ENCODE data around the gene RIN2. TPM values are rescaled to one million over a fixed set of nuclear protein-coding genes. Genes with fewer than 3 reads are reported as not detected.
"Not testable (repeated sequence)": the region's sequence is repeated elsewhere in the genome, so short reads cannot be mapped to it uniquely, and the experiment has no call there.

Gene RIN2
- total RNA-seq, 2 donors from 2014 or later, result not detected

DNA sequence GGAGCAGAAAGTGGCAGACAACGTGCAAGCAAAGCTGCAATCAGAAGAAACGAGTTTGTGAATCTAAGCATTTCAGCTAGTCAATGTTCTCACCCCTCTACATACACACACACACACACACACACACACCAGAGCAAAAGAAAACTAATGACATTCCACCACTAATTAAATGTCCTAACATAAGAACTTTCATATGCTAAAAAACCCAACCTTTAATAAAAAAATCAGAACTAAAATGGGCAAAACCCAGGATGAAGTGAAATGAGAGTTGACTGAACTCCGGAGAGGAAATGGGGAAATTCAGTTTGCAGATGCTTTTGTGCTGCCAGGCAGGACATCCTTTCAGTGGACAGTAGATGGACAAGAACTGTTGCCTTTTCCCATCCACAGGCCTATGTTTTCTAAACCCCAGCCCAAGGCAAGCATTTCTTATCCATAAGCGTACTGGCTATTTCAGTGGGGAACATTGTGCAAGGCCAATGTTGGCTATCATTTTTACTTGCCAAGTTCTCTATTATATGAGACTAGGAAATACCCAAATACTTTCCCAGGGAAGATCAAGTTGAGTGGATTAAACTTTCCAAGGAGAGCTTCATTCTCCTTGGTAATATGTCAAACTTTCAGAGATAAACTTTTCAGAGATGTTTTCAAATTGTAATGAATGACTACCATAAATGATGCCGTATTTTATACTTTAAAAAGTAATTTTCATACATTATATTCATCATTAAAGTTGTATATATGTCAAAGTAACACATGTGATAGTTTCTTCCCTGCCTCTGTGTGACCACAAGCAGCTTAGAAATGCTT, 27.3 kb downstream of the RIN2 start:
- peaks cover 2 to 6% of the 10 kb centered on the region in 2 donors for H3K9me3 Mint-ChIP-seq
- no peaks in the 10 kb centered on the region for H3K4me1 Mint-ChIP-seq (ENCODE audit: low read depth)
- H3K4me3 Mint-ChIP-seq, result no peak overlapping the region
- H3K27ac Mint-ChIP-seq, result no peak overlapping the region
- no peak for DNase-seq
- no peaks in the 10 kb centered on the region for H3K36me3 Mint-ChIP-seq (ENCODE audit: insufficient read depth in 2 of 2)
- H3K27me3 Mint-ChIP-seq (ENCODE audit: low read depth), result peaks cover 21% of the 10 kb centered on the region
- ATAC-seq (replicated peaks in 1 of 2), result no peak

DNA sequence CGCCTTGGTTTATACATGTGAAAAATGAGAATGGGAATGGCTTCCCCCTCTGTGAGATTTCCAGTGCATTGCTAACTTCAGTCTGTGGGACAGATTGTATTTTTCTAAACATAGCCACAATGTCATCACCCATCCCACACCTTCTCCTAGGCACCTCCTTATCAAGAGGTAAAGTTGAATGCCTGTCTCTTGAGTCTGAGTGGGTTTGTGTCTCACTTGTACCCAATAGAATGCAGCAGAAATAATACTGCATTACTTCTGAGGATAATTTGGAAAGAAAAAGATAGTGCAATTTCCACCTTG, 27.9 kb downstream of the RIN2 start:
- H3K4me3 Mint-ChIP-seq, result no peak overlapping the region
- DNase-seq, result no peak
- peaks cover 2 to 6% of the 10 kb centered on the region in 2 donors for H3K9me3 Mint-ChIP-seq
- H3K4me1 Mint-ChIP-seq (ENCODE audit: low read depth), result no peaks in the 10 kb centered on the region
- H3K36me3 Mint-ChIP-seq (ENCODE audit: insufficient read depth in 2 of 2), result no peaks in the 10 kb centered on the region
- H3K27me3 Mint-ChIP-seq (ENCODE audit: low read depth), result peaks cover 26% of the 10 kb centered on the region
- no peak for ATAC-seq (replicated peaks in 1 of 2)
- no peak overlapping the region for H3K27ac Mint-ChIP-seq

DNA sequence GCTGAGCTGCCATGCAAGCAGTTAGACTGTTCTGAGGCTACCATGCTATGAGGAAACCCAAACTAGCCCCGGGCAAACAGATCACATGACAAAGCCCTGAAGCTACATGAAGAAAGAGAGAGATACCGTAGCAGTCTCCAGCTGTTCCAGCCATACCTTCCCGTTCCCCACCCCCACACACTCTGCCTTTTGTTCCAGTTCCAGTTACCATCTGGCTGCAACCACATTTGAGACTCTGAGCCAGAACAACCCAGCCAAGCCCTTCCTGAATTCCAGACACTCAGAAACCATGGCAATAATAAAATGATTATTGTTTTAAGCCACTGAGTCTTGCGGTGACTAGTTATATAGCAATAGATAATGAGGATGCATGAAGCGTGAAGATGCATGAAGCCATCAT, 28.3 kb downstream of the RIN2 start:
- Mint-ChIP-seq H3K27me3 (ENCODE audit: low read depth) (peaks cover 27% of the 10 kb centered on the region), H3K4me3 (no peak overlapping the region), H3K27ac (no peak overlapping the region), H3K36me3 (ENCODE audit: insufficient read depth in 2 of 2) (no peaks in the 10 kb centered on the region), H3K9me3 (peaks cover 2 to 6% of the 10 kb centered on the region in 2 donors), H3K4me1 (ENCODE audit: low read depth) (no peaks in the 10 kb centered on the region)
- DNase-seq (no peak), ATAC-seq (replicated peaks in 1 of 2) (no peak)

GRCh38 chr20:19787366-19787765, 29.3 kb downstream of the RIN2 start:
- Mint-ChIP-seq H3K9me3 (peaks cover 2 to 6% of the 10 kb centered on the region in 2 donors), H3K36me3 (ENCODE audit: insufficient read depth in 2 of 2) (no peaks in the 10 kb centered on the region)
- no peak for ATAC-seq (replicated peaks in 1 of 2)

GRCh38 chr20:19789009-19789408, 31.0 kb downstream of the RIN2 start:
- Mint-ChIP-seq H3K36me3 (ENCODE audit: insufficient read depth in 2 of 2) (no peaks in the 10 kb centered on the region), H3K9me3 (peaks cover 2 to 6% of the 10 kb centered on the region in 2 donors), H3K4me1 (ENCODE audit: low read depth) (no peaks in the 10 kb centered on the region), H3K27ac (no peak overlapping the region), H3K27me3 (ENCODE audit: low read depth) (peaks cover 34% of the 10 kb centered on the region), H3K4me3 (no peak overlapping the region)
- ATAC-seq (replicated peaks in 1 of 2), result no peak
- DNase-seq, result no peak

More at GRCh38 chr20:19787366-19787765, 29.3 kb downstream of the RIN2 start:
- Mint-ChIP-seq H3K27ac (no peak overlapping the region), H3K27me3 (ENCODE audit: low read depth) (peaks cover 31% of the 10 kb centered on the region), H3K4me1 (ENCODE audit: low read depth) (no peaks in the 10 kb centered on the region), H3K4me3 (no peak overlapping the region)
- DNase-seq, result no peak

- Mint-ChIP-seq H3K27ac (no peak overlapping the region), H3K4me1 (ENCODE audit: low read depth) (no peaks in the 10 kb centered on the region), H3K9me3 (peaks cover 2 to 6% of the 10 kb centered on the region in 2 donors), H3K4me3 (no peak overlapping the region), H3K36me3 (ENCODE audit: insufficient read depth in 2 of 2) (no peaks in the 10 kb centered on the region), H3K27me3 (ENCODE audit: low read depth) (peaks cover 34% of the 10 kb centered on the region)
- ATAC-seq (replicated peaks in 1 of 2), result no peak
- DNase-seq, result no peak
These were observed 31.4 kb downstream of the RIN2 start for GRCh38 chr20:19789446-19789845.

DNA sequence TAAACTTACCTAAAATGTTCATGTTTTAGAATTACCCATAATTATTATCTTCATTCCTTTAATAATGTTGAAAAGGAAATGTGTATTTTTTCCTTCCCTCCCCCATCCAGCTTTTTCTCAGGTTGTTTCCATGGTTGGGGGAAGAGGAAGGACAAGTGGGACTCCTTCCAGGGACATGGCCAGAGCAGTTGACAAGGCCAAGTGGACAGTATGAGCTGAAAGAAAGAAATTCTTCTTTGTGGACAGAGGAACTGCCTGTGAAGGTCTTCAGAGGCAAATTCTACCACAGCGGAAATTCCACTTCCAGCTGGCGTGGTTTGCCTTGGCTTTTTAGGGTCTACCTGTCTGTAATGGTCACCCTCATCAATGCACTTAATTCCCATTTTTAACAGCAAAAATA, 33.8 kb downstream of the RIN2 start:
- Mint-ChIP-seq H3K4me3 (no peak overlapping the region), H3K4me1 (ENCODE audit: low read depth) (no peaks in the 10 kb centered on the region), H3K27ac (no peak overlapping the region), H3K36me3 (ENCODE audit: insufficient read depth in 2 of 2) (no peaks in the 10 kb centered on the region), H3K9me3 (peaks cover 2 to 6% of the 10 kb centered on the region in 2 donors), H3K27me3 (ENCODE audit: low read depth) (peaks cover 33% of the 10 kb centered on the region)
- DNase-seq, result no peak
- ATAC-seq (replicated peaks in 1 of 2), result no peak

DNA sequence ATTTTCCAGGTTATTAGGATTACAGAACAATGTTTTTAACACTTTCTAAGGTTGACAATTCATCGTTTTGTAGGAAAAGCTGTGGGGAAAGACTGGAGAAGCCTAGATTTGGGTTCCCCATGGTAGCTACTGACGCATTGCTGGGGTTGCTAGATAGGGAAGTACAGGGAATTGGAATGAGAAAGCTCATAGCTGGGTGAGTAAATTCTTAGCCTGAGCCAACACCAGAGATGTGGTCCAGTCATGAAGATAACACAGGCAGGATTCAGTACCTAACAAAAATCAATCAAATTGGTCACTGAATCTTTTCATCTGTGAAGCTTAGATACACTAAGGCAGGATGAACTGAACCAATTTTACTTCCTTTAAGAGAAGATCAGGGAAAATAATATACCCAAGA, 35.7 kb downstream of the RIN2 start:
- H3K4me3 Mint-ChIP-seq, result no peak overlapping the region

GRCh38 chr20:19794941-19795340, 36.9 kb downstream of the RIN2 start:
- DNase-seq, result no peak
- H3K4me3 Mint-ChIP-seq, result no peak overlapping the region
- H3K27me3 Mint-ChIP-seq (ENCODE audit: low read depth), result peaks cover 22% of the 10 kb centered on the region
- no peaks in the 10 kb centered on the region for H3K9me3 Mint-ChIP-seq
- no peak overlapping the region for H3K27ac Mint-ChIP-seq
- ATAC-seq (replicated peaks in 1 of 2), result no peak
- no peaks in the 10 kb centered on the region for H3K4me1 Mint-ChIP-seq (ENCODE audit: low read depth)
- no peaks in the 10 kb centered on the region for H3K36me3 Mint-ChIP-seq (ENCODE audit: insufficient read depth in 2 of 2)

More for the DNA sequence above, 35.7 kb downstream of the RIN2 start:
- H3K9me3 Mint-ChIP-seq, result peaks cover 0 to 4% of the 10 kb centered on the region in 2 donors
- no peak for DNase-seq
- peaks cover 24% of the 10 kb centered on the region for H3K27me3 Mint-ChIP-seq (ENCODE audit: low read depth)
- H3K36me3 Mint-ChIP-seq (ENCODE audit: insufficient read depth in 2 of 2), result no peaks in the 10 kb centered on the region
- no peaks in the 10 kb centered on the region for H3K4me1 Mint-ChIP-seq (ENCODE audit: low read depth)
- ATAC-seq (replicated peaks in 1 of 2), result no peak
- H3K27ac Mint-ChIP-seq, result no peak overlapping the region

DNA sequence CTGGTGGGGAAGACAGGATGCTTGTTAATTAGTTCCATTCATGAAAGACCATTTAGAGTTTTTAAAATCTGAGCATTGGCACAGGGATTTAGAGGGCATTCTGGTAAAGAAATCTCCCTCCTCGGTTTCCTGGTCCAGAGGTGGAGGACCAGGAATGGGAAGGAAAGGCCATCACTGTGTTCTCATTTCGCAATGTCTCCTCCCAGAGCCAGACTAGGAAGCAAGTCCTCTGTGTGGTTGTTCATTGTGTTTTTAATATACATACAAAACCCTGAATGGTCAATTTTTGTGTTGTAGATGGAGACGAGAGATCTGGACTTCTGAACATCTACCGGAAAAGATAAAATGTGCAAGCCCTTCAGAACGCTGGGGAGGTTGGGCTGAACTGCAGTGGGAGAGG, 41.3 kb downstream of the RIN2 start:
- DNase-seq, result no peak
- ATAC-seq (replicated peaks in 1 of 2), result no peak
- Mint-ChIP-seq H3K9me3 (no peaks in the 10 kb centered on the region), H3K27me3 (ENCODE audit: low read depth) (peaks cover 16% of the 10 kb centered on the region), H3K36me3 (ENCODE audit: insufficient read depth in 2 of 2) (no peaks in the 10 kb centered on the region), H3K27ac (no peak overlapping the region), H3K4me1 (ENCODE audit: low read depth) (no peaks in the 10 kb centered on the region), H3K4me3 (no peak overlapping the region)

DNA sequence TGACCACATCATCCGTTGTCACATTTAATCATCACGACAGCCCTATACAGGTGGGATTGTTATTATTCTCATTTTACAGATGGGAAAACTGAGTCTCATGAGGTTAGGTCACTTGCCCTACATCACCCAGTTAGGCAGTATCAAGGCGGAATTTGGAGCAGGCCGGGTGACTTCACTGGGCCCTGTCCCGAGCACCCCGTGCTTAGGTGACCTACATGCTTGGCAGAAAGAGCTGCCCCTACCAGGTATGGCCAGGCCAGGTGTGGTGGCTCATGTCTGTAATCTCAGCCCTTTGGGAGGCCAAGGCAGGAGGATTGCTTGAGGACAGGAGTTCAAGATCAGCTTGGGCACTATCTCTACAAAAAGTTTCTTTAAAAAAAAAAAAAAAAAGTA, 44.0 kb downstream of the RIN2 start:
- no peak for DNase-seq
- Mint-ChIP-seq H3K4me3 (no peak overlapping the region), H3K9me3 (no peaks in the 10 kb centered on the region), H3K27me3 (ENCODE audit: low read depth) (peaks cover 7% of the 10 kb centered on the region), H3K4me1 (ENCODE audit: low read depth) (no peaks in the 10 kb centered on the region), H3K36me3 (ENCODE audit: insufficient read depth in 2 of 2) (no peaks in the 10 kb centered on the region), H3K27ac (no peak overlapping the region)
- ATAC-seq (replicated peaks in 1 of 2), result no peak

DNA sequence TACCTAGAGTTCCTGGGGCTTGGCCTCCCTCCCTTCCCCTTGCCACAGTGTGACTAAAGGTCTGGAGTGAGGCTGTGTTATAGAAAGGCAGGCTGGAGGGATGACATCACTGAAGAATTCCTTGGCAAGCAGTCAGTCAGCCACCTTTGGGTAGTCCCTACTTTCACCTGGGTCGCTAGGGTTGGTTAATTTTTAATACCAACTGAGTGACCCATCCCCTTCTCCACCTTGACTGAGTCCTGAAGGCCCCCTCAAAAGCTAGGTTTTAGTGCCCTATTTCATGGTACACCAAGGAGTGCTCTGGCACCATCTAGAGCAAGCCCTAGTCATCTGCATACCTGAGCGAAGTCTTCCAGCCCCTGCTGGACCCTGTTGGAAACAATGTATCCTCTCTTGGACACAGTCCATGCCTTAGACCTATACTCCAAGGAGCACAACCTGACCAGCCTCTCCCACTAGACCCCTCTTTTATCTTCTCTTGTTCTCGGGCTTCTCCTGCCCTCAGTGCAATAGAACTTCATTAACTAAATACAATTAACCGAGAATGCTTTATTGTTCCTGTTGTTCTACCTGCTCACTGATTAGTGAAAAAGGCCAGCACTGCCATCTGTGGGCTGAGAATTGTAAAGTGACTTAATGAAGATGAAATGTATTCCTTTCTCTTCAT, 44.6 kb downstream of the RIN2 start:
- Mint-ChIP-seq H3K27me3 (ENCODE audit: low read depth) (peaks cover 7% of the 10 kb centered on the region), H3K9me3 (no peaks in the 10 kb centered on the region), H3K4me3 (no peak overlapping the region), H3K27ac (no peak overlapping the region), H3K36me3 (ENCODE audit: insufficient read depth in 2 of 2) (no peaks in the 10 kb centered on the region), H3K4me1 (ENCODE audit: low read depth) (no peaks in the 10 kb centered on the region)
- no peak for ATAC-seq (replicated peaks in 1 of 2)
- no peak for DNase-seq

GRCh38 chr20:19806276-19806675, 48.2 kb downstream of the RIN2 start:
- ATAC-seq (replicated peaks in 1 of 2); H3K36me3 Mint-ChIP-seq (ENCODE audit: insufficient read depth in 2 of 2); H3K27me3 Mint-ChIP-seq (ENCODE audit: low read depth); H3K4me3 Mint-ChIP-seq; H3K27ac Mint-ChIP-seq; DNase-seq; H3K4me1 Mint-ChIP-seq (ENCODE audit: low read depth); H3K9me3 Mint-ChIP-seq: not testable (repeated sequence)

- no peaks in the 10 kb centered on the region for H3K9me3 Mint-ChIP-seq
- H3K4me1 Mint-ChIP-seq (ENCODE audit: low read depth), result no peaks in the 10 kb centered on the region
- no peak for DNase-seq
- H3K4me3 Mint-ChIP-seq, result no peak overlapping the region
- peaks cover 7% of the 10 kb centered on the region for H3K27me3 Mint-ChIP-seq (ENCODE audit: low read depth)
- no peaks in the 10 kb centered on the region for H3K36me3 Mint-ChIP-seq (ENCODE audit: insufficient read depth in 2 of 2)
- no peak overlapping the region for H3K27ac Mint-ChIP-seq
- ATAC-seq (replicated peaks in 1 of 2), result no peak
These were observed 48.7 kb downstream of the RIN2 start for GRCh38 chr20:19806806-19807190.

Data from activated T-cell treated with anti-CD3 and anti-CD28 coated beads, Interleukin-2, amount 50 U/mL, for 72 hours (primary cell).